ENCODE results near the gene ACSL4.

The ACSL4 gene

DNA sequence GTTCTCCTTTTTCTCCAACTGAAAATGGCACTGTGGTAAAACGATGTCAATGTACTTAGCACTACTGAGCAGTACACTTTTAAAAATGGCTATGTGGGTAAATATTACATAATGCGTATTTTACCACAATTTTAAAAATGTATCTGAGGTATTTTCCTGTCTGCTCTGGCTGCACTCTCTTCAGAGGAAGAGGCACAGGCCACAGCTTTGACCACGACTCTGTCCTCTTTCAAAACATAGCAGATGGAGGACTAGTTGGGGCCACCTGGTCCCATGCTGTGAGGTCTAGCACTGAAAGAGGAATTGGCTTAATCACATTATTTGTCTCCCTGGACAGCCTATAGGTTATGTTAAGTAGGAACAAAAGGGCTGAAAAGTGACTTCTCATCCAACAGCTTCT lies 113.3 kb downstream of the ACSL4 start:
- in situ Hi-C loops (cut with HindIII; ENCODE audit: low sequenced_read_pairs), result no loop called here

DNA sequence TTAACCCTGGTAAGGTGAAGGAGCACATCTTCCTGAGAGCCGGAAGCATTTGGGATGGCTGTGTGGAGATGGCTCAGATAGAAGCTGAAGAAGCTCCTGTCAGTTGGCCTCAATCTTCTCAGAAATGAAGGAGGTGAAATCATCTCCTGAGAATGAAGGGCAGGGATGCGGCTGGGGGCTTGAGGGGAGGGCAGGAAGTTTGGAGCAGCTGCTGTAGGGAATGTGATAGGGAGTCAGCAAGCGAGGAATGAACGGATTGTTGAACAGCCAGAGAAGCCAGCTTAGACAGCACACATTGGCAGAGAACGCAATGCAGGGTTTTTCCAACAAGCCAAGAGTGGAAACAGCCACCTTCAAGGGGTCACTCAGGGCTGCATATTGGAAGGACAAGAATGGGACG lies 118.1 kb downstream of the ACSL4 start:
- in situ Hi-C loops (cut with HindIII; ENCODE audit: low sequenced_read_pairs), result no loop called here

DNA sequence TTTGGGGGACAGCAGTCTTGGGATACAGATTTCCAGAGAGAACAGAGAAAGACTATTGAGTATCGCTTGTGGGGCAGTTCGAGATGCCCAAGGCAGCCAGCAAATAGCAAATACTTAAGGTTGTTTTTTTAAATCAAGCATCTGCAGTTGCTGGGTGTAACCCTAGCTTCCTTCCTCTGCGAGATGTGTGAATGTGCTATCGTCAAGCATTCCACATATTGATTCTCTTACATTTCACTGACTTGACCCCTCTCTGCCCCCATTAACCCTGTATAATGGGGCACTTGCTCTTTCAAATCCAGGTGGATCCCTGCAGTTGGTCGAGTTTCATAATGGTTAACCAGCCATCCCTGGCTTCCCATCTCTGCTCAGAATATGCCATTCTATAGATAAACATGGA lies 131.6 kb downstream of the ACSL4 start:
- in situ Hi-C loops (cut with HindIII; ENCODE audit: low sequenced_read_pairs), result no loop called here

DNA sequence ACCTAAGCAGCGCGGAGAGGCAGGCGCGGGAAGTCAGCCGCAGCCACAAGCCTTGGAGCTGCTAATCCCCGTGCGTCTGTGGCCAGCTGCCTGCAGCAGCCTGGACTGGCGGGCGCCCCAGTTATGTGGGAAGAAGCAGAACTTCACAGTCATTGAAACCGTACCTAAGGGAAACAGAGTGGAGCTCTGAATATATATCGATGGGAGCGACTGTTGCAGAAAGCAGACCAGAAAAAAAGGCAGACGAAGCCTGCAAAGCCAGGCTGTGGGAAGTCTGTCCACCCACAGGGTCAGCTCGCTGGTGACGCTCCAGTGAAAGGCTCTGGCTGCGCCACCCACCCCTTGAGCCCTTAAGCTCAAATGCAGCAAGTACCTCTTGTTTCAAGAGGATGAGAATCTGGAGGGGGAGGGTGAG lies 132.8 kb downstream of the ACSL4 start:
- in situ Hi-C loops (cut with HindIII; ENCODE audit: low sequenced_read_pairs), result no loop called here

DNA sequence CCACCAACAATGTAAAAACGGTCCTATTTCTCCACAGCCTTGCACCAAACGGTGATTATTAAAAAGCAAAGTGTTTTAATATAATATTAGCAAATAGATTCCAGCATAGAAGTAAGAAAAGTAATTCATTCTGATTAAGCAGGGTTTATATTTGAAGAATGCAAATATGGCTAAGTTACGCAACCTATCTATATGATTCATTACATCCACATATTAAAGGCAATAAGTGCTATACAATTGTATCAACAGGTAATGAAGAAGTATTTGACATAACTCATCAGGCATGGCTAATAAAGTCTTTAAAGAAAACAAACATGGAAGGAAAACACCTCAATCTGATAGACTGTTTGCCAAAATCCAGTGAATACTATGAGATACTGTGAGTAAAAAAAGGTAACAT lies 137.0 kb downstream of the ACSL4 start:
- in situ Hi-C loops (cut with HindIII; ENCODE audit: low sequenced_read_pairs), result no loop called here

All from DLD1 (cell line).